ENCODE results near the gene MRPL3.

DNA sequence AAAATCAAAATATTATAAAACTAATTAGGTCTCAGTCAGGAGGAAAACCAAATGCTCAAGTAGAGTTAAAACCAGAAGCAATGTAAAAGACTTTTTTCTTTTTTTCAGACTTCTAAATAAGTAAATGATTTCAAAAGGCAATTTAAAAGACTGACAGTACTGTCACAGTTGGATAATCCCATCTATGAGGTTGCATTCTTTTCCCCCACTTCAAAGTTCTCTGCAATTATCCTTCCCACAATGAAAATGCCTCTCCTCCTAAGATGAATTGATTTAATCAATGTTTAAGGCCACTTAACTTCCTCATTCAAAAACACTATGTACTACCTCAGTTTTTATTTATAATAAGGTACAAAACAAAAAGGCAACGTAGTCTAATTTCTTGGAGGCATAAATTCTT, 8.1 kb downstream of the MRPL3 start:
- no peak for TF ChIP-seq POLR2AphosphoS5 (IDR thresholded peaks at IDR 0.05; ENCODE audit: borderline replicate concordance, low read depth, low read length)
- no peak for TF ChIP-seq EZH2 (IDR thresholded peaks at IDR 0.05)
